ENCODE data around the gene AQP3.

Gene AQP3

DNA sequence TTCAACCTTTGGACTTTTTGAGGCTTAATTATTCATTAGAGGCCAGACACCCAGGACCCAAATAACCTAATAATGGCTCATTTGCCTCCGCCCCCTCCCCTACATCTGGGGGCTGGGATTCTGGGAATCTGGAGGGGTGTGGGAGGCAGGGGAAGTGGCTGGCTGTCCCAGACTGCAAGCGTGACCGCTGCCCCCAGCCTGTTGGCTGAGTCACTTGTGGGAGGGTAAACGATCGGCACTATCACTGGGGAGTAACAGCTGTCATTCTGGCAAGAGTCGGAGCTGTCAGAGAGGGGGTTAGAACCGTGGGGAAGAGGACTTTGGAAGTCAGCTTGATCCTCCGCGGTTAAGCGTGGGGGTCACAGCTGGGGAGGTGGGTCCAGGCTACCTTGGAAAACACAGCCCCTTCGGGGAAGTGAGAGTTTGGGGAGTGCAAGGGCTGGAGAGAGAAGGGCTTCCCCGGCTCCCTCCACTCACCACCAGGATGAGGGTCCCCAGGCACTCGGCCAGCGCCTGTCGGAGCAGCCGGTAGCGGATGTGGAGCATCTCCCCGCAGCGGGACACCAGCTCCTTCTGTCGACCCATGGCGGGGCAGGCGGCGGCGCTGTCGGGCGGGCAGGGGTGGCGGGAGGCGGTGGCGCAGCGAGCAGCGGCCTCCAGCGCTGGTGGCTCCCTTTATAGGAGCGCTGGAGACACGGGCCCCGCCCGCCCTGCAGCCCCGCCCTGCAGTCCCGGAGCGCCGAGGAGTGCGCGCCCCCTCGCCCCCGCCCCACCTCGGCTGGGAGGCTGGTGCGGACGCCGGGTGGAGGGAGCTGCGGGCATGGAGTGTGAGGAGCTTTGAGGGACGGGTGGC, at the start of gene AQP3:
Gene AQP3, minus strand, starts transcription at position 648 of the 853 bp plus-strand sequence. Its CDS starts 63 bp downstream, at position 585.
- TF ChIP-seq, protein P1, sequence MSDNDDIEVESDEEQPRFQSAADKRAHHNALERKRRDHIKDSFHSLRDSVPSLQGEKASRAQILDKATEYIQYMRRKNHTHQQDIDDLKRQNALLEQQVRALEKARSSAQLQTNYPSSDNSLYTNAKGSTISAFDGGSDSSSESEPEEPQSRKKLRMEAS (IDR thresholded peaks at IDR 0.05): no peak
- TF ChIP-seq ZBTB7A (IDR thresholded peaks at IDR 0.05; ENCODE audit: low read depth): peak; percentile 96
- TF ChIP-seq CREB1 (IDR thresholded peaks at IDR 0.05; ENCODE audit: low read depth): no peak
- TF ChIP-seq, protein P2, sequence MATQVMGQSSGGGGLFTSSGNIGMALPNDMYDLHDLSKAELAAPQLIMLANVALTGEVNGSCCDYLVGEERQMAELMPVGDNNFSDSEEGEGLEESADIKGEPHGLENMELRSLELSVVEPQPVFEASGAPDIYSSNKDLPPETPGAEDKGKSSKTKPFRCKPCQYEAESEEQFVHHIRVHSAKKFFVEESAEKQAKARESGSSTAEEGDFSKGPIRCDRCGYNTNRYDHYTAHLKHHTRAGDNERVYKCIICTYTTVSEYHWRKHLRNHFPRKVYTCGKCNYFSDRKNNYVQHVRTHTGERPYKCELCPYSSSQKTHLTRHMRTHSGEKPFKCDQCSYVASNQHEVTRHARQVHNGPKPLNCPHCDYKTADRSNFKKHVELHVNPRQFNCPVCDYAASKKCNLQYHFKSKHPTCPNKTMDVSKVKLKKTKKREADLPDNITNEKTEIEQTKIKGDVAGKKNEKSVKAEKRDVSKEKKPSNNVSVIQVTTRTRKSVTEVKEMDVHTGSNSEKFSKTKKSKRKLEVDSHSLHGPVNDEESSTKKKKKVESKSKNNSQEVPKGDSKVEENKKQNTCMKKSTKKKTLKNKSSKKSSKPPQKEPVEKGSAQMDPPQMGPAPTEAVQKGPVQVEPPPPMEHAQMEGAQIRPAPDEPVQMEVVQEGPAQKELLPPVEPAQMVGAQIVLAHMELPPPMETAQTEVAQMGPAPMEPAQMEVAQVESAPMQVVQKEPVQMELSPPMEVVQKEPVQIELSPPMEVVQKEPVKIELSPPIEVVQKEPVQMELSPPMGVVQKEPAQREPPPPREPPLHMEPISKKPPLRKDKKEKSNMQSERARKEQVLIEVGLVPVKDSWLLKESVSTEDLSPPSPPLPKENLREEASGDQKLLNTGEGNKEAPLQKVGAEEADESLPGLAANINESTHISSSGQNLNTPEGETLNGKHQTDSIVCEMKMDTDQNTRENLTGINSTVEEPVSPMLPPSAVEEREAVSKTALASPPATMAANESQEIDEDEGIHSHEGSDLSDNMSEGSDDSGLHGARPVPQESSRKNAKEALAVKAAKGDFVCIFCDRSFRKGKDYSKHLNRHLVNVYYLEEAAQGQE (IDR thresholded peaks at IDR 0.05; ENCODE audit: low read depth): no peak
- TF ChIP-seq NFIC (IDR thresholded peaks at IDR 0.05): no peak
- no peak for TF ChIP-seq FOXM1 (IDR thresholded peaks at IDR 0.05; ENCODE audit: borderline replicate concordance, low read depth)
- no peak for TF ChIP-seq TAF1 (IDR thresholded peaks at IDR 0.05; ENCODE audit: low read depth)
- TF ChIP-seq TCF12 (IDR thresholded peaks at IDR 0.05; ENCODE audit: low read depth): no peak
- no peak for TF ChIP-seq EGR1 (IDR thresholded peaks at IDR 0.05)
- peak; percentile 27; the same call in 1 of the 2 replicates for TF ChIP-seq RAD21 (IDR thresholded peaks at IDR 0.05; ENCODE audit: low read depth)
- TF ChIP-seq, protein P3, sequence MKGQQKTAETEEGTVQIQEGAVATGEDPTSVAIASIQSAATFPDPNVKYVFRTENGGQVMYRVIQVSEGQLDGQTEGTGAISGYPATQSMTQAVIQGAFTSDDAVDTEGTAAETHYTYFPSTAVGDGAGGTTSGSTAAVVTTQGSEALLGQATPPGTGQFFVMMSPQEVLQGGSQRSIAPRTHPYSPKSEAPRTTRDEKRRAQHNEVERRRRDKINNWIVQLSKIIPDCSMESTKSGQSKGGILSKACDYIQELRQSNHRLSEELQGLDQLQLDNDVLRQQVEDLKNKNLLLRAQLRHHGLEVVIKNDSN (IDR thresholded peaks at IDR 0.05): no peak
- no peak for TF ChIP-seq CEBPB (IDR thresholded peaks at IDR 0.05)
- 0 out of 2 replicates have a peak, but pooled peaks have one; percentile 4 for TF ChIP-seq TEAD4 (IDR thresholded peaks at IDR 0.05)
- no peak for TF ChIP-seq YY1 (IDR thresholded peaks at IDR 0.05; ENCODE audit: low read depth)
- no peak for TF ChIP-seq EP300 (IDR thresholded peaks at IDR 0.05; ENCODE audit: borderline replicate concordance)

DNA sequence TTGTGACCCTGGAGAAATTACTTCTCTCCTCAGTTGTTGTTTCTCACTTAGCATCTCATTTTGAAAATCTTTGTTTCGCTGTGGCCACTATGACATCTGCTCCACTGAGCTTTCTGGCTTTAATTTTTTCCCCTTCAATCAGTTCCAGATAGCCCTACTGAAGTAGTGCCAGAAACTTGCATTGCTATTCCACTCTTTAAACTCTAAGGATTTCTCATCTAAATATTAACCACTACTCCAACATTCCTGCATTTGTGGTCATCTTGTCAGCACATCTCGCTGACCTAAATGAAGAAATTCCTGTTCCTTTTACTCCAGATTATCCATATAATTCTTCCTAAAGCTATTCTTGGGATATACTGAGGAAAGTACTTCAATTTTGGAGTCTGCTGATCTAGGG, 41.7 kb upstream of the AQP3 start:
- TF ChIP-seq FOXM1 (IDR thresholded peaks at IDR 0.05; ENCODE audit: borderline replicate concordance, low read depth) (no peak), NFIC (IDR thresholded peaks at IDR 0.05) (no peak), TCF12 (IDR thresholded peaks at IDR 0.05; ENCODE audit: low read depth) (no peak), YY1 (IDR thresholded peaks at IDR 0.05; ENCODE audit: low read depth) (no peak), CEBPB (IDR thresholded peaks at IDR 0.05) (no peak), TEAD4 (IDR thresholded peaks at IDR 0.05) (no peak), CREB1 (IDR thresholded peaks at IDR 0.05; ENCODE audit: low read depth) (no peak), EGR1 (IDR thresholded peaks at IDR 0.05) (no peak), ZBTB7A (IDR thresholded peaks at IDR 0.05; ENCODE audit: low read depth) (no peak), EP300 (IDR thresholded peaks at IDR 0.05; ENCODE audit: borderline replicate concordance) (no peak)
- TF ChIP-seq, protein P1 (IDR thresholded peaks at IDR 0.05): no peak

DNA sequence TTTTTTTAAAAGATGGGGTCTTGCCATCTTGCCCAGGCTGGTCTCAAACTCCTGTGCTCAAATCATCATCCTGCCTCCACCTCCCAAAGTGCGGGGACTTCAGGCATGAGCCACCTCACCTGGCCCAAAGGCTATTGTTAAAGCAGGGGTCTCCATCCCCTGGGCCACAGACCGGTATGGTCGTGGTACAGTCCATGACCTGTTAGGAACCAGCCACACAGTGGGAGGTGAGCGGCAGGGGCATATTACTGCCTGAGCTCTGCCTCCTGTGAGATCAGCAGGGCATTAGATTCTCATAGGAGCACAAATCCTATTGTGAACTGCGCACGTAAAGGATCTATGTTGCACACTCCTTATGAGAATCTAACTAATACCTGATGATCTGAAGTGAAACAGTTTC, 33.6 kb upstream of the AQP3 start:
- TF ChIP-seq CEBPB (IDR thresholded peaks at IDR 0.05): no peak
- TF ChIP-seq RAD21 (IDR thresholded peaks at IDR 0.05; ENCODE audit: low read depth): no peak
- TF ChIP-seq FOXM1 (IDR thresholded peaks at IDR 0.05; ENCODE audit: borderline replicate concordance, low read depth): no peak
- TF ChIP-seq, protein P2 (IDR thresholded peaks at IDR 0.05; ENCODE audit: low read depth): no peak
- no peak for TF ChIP-seq EP300 (IDR thresholded peaks at IDR 0.05; ENCODE audit: borderline replicate concordance)
- no peak for TF ChIP-seq YY1 (IDR thresholded peaks at IDR 0.05; ENCODE audit: low read depth)
- no peak for TF ChIP-seq EGR1 (IDR thresholded peaks at IDR 0.05)
- no peak for TF ChIP-seq CREB1 (IDR thresholded peaks at IDR 0.05; ENCODE audit: low read depth)
- TF ChIP-seq TAF1 (IDR thresholded peaks at IDR 0.05; ENCODE audit: low read depth): no peak
- no peak for TF ChIP-seq TEAD4 (IDR thresholded peaks at IDR 0.05)
- TF ChIP-seq NFIC (IDR thresholded peaks at IDR 0.05): no peak
- TF ChIP-seq, protein P3 (IDR thresholded peaks at IDR 0.05): no peak
- TF ChIP-seq, protein P1 (IDR thresholded peaks at IDR 0.05): no peak
- no peak for TF ChIP-seq TCF12 (IDR thresholded peaks at IDR 0.05; ENCODE audit: low read depth)

DNA sequence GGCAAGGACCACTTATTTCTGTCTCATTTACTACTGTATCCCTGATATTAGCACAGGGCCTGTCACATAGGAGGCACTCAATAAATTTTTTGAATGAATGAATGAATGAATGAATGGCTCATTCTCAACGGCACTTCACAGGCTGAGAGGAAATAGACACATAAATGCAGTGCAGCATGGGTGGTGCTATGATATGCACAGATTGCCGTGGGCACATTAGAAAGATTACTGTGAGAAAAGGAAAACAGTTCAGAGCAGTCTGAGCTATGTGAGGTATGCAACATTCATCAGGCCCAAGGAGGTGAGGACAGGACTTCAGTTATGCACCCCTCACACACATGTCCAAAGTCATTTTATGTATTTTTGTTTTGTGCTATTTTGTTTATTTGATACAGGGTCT, 32.7 kb upstream of the AQP3 start:
- TF ChIP-seq FOXM1 (IDR thresholded peaks at IDR 0.05; ENCODE audit: borderline replicate concordance, low read depth) (no peak), YY1 (IDR thresholded peaks at IDR 0.05; ENCODE audit: low read depth) (no peak), EP300 (IDR thresholded peaks at IDR 0.05; ENCODE audit: borderline replicate concordance) (no peak), ZBTB7A (IDR thresholded peaks at IDR 0.05; ENCODE audit: low read depth) (no peak), TEAD4 (IDR thresholded peaks at IDR 0.05) (no peak), TCF12 (IDR thresholded peaks at IDR 0.05; ENCODE audit: low read depth) (no peak), RAD21 (IDR thresholded peaks at IDR 0.05; ENCODE audit: low read depth) (no peak)
- TF ChIP-seq, protein P2 (IDR thresholded peaks at IDR 0.05; ENCODE audit: low read depth): no peak

All from Ishikawa (cell line).